Activated naive CD4-positive, alpha-beta T cell treated with anti-CD3 and anti-CD28 coated beads for 36 hours (primary cell): ENCODE results near the gene RBM25. TPM values are rescaled to one million over a fixed set of nuclear protein-coding genes. Genes with fewer than 3 reads are reported as not detected.
"Not testable (repeated sequence)": the region's sequence is repeated elsewhere in the genome, so short reads cannot be mapped to it uniquely, and the experiment has no call there.

ENCODE experiments used
- CTCF ChIA-PET: fragments of 350-600 bp; sonication (Branson Sonifier 250); formaldehyde crosslinking; loops from one replicate; lab custom pipeline; 2021; ENCODE audit warnings: antibody characterized with exemption; lab: Charles Lee
- DNase-seq: peaks from one replicate; pipeline ENCODE4 v3.0.0-alpha.2; 2020
- H3K27ac Mint-ChIP-seq: one replicate; pipeline ENCODE4 v1.8.0; 2021; ENCODE audit warnings: mild to moderate bottlenecking, mixed read lengths
- H3K27me3 Mint-ChIP-seq: one replicate; pipeline ENCODE4 v1.8.0; 2021; ENCODE audit warnings: low read depth, mixed read lengths
- H3K36me3 Mint-ChIP-seq: one replicate; pipeline ENCODE4 v1.8.0; 2021; ENCODE audit warnings: low read depth, mixed read lengths
- H3K4me1 Mint-ChIP-seq: one replicate; pipeline ENCODE4 v1.8.0; 2021; ENCODE audit warnings: low read depth, mixed read lengths
- H3K4me3 Mint-ChIP-seq: one replicate; pipeline ENCODE4 v1.8.0; 2021; ENCODE audit warnings: mild to moderate bottlenecking, moderate library complexity, mixed read lengths
- H3K9me3 Mint-ChIP-seq: one replicate; pipeline ENCODE4 v1.8.0; 2021; ENCODE audit warnings: mixed read lengths
- intact Hi-C: fragments of 100-400 bp; cut with micrococcal nuclease; formaldehyde crosslinking; loops from one replicate; pipeline ENCODE4 v1.15.1; 2023
- total RNA-seq, 2 experiments: library from RNA; stranded (reverse); gene quantifications; one replicate each; pipeline ENCODE4 v1.2.3, GENCODE V29; 2021

RBM25 gene
- total RNA-seq, 2 experiments from 2014 or later = 86.3 to 93.6 TPM

DNA sequence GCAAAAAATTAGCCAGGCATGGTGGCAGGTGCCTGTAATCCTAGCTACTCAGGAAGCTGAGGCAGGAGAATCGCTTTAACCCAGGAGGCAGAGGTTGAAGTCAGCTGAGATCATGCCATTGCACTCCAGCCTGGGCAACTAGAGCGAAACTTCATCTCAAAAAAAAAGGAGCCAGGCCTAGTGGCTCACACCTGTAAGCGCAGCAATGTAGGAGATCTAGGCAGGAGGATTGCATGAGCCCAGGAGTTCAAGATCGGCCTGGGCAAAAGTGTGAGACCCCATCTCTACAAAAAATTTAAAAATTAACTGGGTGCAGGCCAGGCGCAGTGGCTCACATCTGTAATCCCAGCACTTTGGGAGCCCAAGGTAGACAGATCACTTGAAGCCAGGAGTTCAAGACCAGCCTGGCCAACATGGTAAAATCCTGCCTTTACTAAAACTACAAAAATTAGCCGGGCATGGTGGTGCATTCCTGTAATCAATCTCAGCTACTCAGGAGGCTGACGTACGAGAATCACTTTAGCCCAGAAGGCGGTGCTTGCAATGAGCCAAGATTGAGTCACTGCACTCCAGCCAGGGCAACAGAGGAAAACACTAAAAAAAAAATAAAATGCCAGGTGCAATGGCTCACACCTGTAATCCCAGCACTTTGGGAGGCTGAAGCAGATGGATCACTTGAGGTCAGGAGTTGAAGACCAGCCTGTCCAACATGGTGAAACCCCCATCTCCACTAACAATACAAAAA lies 21.5 kb upstream of the RBM25 start:
- H3K27me3 Mint-ChIP-seq, CTCF ChIA-PET, H3K9me3 Mint-ChIP-seq, H3K4me3 Mint-ChIP-seq, H3K4me1 Mint-ChIP-seq, H3K27ac Mint-ChIP-seq, H3K36me3 Mint-ChIP-seq, DNase-seq, intact Hi-C loops: not testable (repeated sequence)

DNA sequence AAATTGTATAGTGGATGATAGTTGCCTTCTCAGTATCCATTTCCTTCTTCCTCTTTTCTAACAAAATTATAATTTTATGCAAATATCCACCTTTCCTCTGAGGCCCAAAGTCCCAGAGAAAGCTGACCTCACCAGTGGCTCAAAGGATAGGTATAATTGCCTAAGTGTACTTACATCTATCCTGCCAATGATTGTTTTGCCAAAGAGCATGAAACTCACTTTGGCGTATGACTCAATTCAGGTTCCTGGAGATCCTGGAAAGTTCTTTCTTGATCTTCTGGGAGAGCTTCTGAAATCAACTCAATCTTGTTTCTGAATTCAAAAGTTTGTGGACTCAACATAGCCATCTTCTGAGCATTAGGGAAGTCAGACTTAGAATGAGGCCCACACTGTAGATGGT lies 10.5 kb upstream of the RBM25 start:
- Mint-ChIP-seq H3K4me1 (no peaks in the 10 kb centered on the region), H3K4me3 (no peak overlapping the region), H3K27ac (no peak overlapping the region), H3K9me3 (no peaks in the 10 kb centered on the region), H3K36me3 (no peaks in the 10 kb centered on the region), H3K27me3 (no peaks in the 10 kb centered on the region)
- CTCF ChIA-PET = interaction anchor here (0.6 kb wide), 1 partner anchor 19 kb away, joined by 3 read pairs; no protein-coding TSS in a partner anchor
- intact Hi-C loops = no loop called here
- DNase-seq = no peak

DNA sequence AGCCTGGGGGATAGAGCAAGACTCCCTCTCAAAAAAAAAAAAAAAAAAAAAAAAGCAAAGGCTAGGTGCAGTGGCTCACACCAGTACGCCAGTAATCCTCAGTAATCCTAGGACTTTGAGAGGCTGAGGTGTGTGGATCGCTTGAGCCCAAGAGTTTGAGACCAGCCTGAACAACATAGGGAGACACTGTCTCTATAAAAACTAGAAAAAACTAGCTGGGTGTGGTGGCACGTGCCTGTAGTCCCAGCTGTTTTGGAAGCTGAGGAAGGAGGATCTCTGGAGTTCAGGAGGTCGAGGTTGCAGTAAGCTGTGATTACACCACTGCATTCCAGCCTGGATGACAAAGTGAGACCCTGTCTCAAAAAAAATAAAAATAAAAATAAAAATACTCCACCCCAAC lies 8.9 kb upstream of the RBM25 start:
- DNase-seq = no peak
- no peaks in the 10 kb centered on the region for H3K27me3 Mint-ChIP-seq
- CTCF ChIA-PET = no interaction called here
- intact Hi-C loops = no loop called here
- H3K4me3 Mint-ChIP-seq = no peak overlapping the region
- no peaks in the 10 kb centered on the region for H3K36me3 Mint-ChIP-seq
- no peaks in the 10 kb centered on the region for H3K9me3 Mint-ChIP-seq
- H3K4me1 Mint-ChIP-seq = no peaks in the 10 kb centered on the region
- H3K27ac Mint-ChIP-seq = no peak overlapping the region

DNA sequence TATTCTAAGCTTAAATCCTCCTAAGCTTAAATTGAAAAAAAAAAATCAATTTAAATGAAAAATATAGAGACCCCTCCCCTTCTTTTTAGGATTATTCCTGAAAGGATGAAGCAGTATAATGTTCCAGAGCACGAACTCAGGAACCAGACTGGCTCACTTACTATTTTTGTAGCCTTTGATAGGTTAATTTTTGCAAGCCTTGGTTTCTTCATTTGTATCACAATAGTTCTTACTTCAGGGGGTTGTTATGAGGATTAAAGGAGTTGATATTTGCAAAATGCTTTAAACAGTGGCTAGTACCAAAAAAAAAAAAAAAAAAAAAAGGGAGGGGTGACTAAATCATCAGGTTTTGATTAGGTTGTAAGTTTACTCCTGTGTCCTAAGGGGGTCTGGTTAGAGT lies 3.1 kb upstream of the RBM25 start:
- intact Hi-C loops = loop anchor here (10.0 kb wide), 1 partner anchor 1030 kb away; the partner anchor contains the start of genes ALDH6A1 and LIN52
- Mint-ChIP-seq H3K27me3 (no peaks in the 10 kb centered on the region), H3K4me1 (peaks cover 13% of the 10 kb centered on the region), H3K9me3 (no peaks in the 10 kb centered on the region), H3K27ac (no peak overlapping the region), H3K36me3 (peaks cover 4% of the 10 kb centered on the region), H3K4me3 (no peak overlapping the region)
- no peak for DNase-seq
- CTCF ChIA-PET = interaction anchor here (0.6 to 1.1 kb wide), 2 partner anchors 30 to 33 kb away, joined by 3 to 4 read pairs; no protein-coding TSS in a partner anchor

DNA sequence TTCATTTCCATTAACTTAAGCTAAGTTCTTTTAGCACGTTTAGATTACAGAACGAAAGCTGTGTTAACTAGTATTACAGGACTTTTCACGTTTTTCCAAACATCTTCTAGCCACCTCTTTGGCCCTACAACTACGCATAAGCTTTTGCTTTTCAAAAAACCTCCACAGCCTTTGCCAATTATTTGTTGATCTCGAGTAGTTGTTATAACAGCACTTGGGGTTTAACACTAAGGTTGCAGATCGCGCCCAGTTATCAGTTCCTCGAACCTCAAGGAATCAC lies 450 bp upstream of the RBM25 start:
- peaks cover 18% of the 10 kb centered on the region for H3K36me3 Mint-ChIP-seq
- intact Hi-C loops = loop anchor here (1.0 to 10.0 kb wide), 14 partner anchors 31 to 1027 kb away; partner anchors contain the start of genes ALDH6A1, BBOF1, COQ6 and DCAF4
- DNase-seq = no peak
- CTCF ChIA-PET = interaction anchor here (0.9 to 1.5 kb wide), 2 partner anchors 401 to 508 kb away, joined by 3 read pairs; partner anchors contain the start of gene NUMB
- H3K4me3 Mint-ChIP-seq = no peak overlapping the region
- H3K27ac Mint-ChIP-seq = no peak overlapping the region
- no peaks in the 10 kb centered on the region for H3K27me3 Mint-ChIP-seq
- H3K4me1 Mint-ChIP-seq = peaks cover 37% of the 10 kb centered on the region
- H3K9me3 Mint-ChIP-seq = no peaks in the 10 kb centered on the region

DNA sequence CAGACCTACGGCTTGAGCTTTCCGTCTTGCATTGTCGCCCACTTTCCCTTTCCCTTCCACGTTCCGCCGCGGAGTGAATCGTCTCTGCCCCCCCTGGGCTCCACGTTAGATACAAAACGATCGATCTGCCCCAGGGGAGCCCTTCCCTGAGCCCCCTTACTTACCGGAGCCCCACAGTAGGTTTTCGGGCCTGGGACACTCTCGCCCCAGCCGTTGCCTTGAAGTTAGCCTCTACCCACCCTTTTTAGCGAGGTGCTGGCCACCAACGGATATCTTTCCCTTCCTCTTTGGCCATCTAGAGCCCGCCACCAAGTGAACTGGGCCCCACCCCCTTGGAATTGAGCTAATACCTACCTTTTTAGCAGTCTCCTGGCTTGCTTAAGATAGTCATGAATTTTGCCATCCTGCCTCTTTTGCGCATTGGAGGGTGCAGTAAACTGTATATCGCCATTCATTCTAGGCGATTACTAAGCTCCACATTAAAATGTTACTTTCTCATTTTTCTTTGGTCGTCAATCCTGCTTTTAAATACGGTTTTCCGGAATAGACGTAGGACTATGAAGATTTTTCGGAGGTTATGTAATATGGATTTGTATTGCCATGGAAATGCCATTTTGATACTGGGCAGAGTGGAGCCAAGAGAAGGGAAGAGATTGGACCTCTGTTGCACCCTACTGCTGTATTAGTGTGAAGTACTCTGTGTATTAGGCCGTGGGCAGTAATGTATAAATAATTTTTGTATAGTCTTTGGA lies 764 bp downstream of the RBM25 start:
- peaks cover 48% of the 10 kb centered on the region for H3K4me1 Mint-ChIP-seq
- peak; percentile 25 for DNase-seq
- CTCF ChIA-PET = interaction anchor here (0.5 to 1.5 kb wide), 7 partner anchors 8 to 399 kb away, joined by 3 to 6 read pairs (median 3); partner anchors contain the start of genes NUMB and ZFYVE1
- no peaks in the 10 kb centered on the region for H3K9me3 Mint-ChIP-seq
- H3K27me3 Mint-ChIP-seq = no peaks in the 10 kb centered on the region
- H3K4me3 Mint-ChIP-seq = no peak overlapping the region
- intact Hi-C loops = loop anchor here (1.0 to 10.0 kb wide), 14 partner anchors 32 to 1026 kb away; partner anchors contain the start of genes ALDH6A1, BBOF1, COQ6 and DCAF4
- peaks cover 23% of the 10 kb centered on the region for H3K36me3 Mint-ChIP-seq
- H3K27ac Mint-ChIP-seq = no peak overlapping the region

DNA sequence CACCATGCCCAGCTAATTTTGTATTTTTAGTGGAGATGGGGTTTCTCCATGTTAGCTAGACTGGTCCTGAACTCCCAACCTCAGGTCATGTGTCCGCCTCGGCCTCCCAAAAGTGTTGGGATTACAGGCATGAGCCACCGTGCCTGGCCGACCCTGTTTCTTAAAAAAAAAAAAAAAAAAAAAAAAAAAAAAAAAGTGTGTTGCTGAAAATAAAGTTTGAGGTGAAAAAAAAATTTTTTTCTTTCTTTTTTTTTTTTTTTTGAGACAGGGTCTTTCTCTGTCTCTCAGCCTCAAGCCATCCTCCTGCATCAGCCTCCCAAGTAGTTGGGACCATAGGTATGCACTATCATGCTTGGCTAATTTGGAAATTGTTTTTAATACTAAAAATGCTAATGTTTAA lies 11.3 kb downstream of the RBM25 start:
- Mint-ChIP-seq H3K27me3 (no peaks in the 10 kb centered on the region), H3K36me3 (peaks cover 22% of the 10 kb centered on the region), H3K4me3 (no peak overlapping the region), H3K4me1 (peaks cover 31% of the 10 kb centered on the region), H3K27ac (no peak overlapping the region), H3K9me3 (no peaks in the 10 kb centered on the region)
- CTCF ChIA-PET = no interaction called here
- intact Hi-C loops = no loop called here
- DNase-seq = no peak

DNA sequence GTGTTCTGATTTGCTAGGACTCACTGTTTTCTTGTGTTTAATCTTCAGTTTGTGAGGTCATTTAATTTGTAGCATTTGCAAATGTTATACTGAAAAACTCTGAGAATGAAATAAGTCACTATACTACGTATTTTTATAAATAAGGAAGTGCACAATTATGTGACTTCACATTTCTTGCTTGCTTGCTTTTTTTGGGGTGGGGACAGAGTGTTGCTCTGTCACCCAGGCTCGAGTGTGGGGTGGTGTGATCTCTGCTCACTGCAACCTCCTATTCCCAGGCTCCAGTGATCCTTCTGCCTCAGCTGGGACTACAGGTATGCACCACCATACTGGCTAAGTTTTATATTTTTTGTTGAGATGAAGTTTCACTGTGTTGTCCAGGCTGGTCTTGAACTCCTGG lies 32.7 kb downstream of the RBM25 start:
- Mint-ChIP-seq H3K36me3 (peaks cover 34% of the 10 kb centered on the region), H3K4me3 (no peak overlapping the region), H3K4me1 (peaks cover 2% of the 10 kb centered on the region), H3K9me3 (no peaks in the 10 kb centered on the region), H3K27me3 (no peaks in the 10 kb centered on the region), H3K27ac (no peak overlapping the region)
- DNase-seq = no peak
- intact Hi-C loops = no loop called here
- CTCF ChIA-PET = no interaction called here

DNA sequence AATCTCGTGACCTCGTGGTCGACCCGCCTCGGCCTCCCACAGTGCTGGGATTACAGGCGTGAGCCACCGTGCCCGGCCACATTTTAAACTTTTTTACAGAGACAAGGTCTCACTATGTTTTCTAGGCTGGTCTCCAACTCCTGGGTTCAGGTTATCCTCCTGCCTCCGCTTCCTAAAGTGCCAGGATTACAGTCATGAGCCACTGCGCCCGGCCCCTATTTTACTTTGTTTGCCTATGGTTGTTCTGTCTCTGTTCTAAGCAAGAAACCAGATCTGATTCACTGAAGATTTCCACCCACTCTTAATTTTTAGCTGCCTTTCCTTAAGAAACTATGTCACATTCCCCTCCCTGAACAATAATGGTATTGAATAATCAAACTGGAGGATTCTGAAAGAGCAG lies 39.1 kb downstream of the RBM25 start:
- Mint-ChIP-seq H3K9me3 (no peaks in the 10 kb centered on the region), H3K27ac (no peak overlapping the region), H3K36me3 (peaks cover 27% of the 10 kb centered on the region), H3K4me1 (peaks cover 2% of the 10 kb centered on the region), H3K4me3 (no peak overlapping the region), H3K27me3 (no peaks in the 10 kb centered on the region)
- intact Hi-C loops = no loop called here
- CTCF ChIA-PET = interaction anchor here (0.5 kb wide), 1 partner anchor 181 kb away, joined by 4 read pairs; no protein-coding TSS in a partner anchor
- no peak for DNase-seq

DNA sequence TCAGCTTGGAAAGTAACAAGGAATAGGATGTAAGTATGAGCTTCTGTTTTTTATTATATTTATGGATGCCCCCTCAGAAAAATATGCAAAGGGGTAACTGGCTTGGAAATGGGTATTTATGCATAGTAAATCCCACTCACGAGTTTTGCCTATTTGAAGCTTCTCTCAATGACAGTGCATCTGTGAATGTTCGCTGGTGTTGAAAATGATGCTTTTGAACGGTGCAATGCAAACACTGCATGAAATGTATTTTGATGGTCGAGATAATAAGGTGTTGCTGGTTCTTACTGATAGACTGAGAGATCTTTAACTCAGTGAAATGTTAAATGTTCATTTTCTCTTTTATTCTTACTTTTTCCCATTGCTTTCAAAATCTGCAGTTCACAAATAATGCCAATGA lies 42.0 kb downstream of the RBM25 start:
- Mint-ChIP-seq H3K27ac (no peak overlapping the region), H3K27me3 (no peaks in the 10 kb centered on the region), H3K36me3 (peaks cover 37% of the 10 kb centered on the region), H3K4me1 (peaks cover 2% of the 10 kb centered on the region), H3K4me3 (no peak overlapping the region), H3K9me3 (no peaks in the 10 kb centered on the region)
- CTCF ChIA-PET = no interaction called here
- no peak for DNase-seq
- intact Hi-C loops = no loop called here

DNA sequence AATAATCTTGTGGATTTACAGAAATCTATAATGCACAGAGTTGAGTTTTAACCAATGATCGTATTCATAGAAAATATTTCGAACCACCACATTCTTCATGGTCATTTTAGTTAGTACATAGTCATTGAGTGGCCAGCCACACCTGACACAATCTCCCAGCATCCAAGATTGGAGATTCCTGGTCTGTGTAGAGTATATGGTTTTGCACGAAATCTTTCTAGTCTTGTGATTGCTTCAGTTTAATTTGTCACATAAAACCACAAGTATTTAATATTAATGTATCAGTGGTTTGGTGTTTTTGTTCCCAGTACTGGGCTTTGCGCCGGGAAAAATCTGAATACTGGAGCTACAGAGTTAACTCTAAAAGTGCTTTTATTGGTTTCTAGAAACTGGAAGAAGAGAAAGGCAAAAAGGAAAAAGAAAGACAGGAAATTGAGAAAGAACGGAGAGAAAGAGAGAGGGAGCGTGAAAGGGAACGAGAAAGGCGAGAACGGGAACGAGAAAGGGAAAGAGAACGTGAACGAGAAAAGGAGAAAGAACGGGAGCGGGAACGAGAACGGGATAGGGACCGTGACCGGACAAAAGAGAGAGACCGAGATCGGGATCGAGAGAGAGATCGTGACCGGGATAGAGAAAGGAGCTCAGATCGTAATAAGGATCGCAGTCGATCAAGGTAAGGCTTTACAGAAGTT lies 44.6 kb downstream of the RBM25 start:
- H3K36me3 Mint-ChIP-seq = peaks cover 39% of the 10 kb centered on the region
- H3K27me3 Mint-ChIP-seq = no peaks in the 10 kb centered on the region
- peak overlapping the region; percentile 4 for H3K27ac Mint-ChIP-seq
- DNase-seq = no peak
- no peak overlapping the region for H3K4me3 Mint-ChIP-seq
- H3K4me1 Mint-ChIP-seq = no peaks in the 10 kb centered on the region
- CTCF ChIA-PET = no interaction called here
- intact Hi-C loops = no loop called here
- no peaks in the 10 kb centered on the region for H3K9me3 Mint-ChIP-seq

DNA sequence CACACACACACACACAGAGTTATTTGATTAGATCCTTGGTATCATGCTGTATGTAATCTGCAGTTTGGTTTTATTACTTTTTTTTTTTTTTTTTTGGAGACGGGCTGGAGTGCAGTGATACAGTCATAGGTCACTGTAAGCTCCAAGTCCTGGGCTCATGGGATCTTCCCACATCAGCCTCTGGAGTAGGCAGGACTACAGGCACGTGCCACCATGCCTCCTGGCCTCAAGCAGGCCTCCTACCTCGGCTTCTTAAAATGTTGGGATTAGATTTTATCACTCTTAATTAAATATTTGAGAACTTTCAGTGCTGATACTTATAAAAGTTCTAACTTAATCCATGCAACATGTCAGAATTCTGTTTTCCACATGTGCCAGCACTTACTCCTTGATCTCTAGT lies 46.7 kb downstream of the RBM25 start:
- no peak overlapping the region for H3K27ac Mint-ChIP-seq
- H3K27me3 Mint-ChIP-seq = no peaks in the 10 kb centered on the region
- DNase-seq = no peak
- peaks cover 38% of the 10 kb centered on the region for H3K36me3 Mint-ChIP-seq
- no peaks in the 10 kb centered on the region for H3K9me3 Mint-ChIP-seq
- intact Hi-C loops = no loop called here
- CTCF ChIA-PET = no interaction called here
- no peak overlapping the region for H3K4me3 Mint-ChIP-seq
- H3K4me1 Mint-ChIP-seq = no peaks in the 10 kb centered on the region
